Right lobe of liver (tissue), 6 donors: Measurements from ENCODE around the gene INSYN1. TPM values are rescaled to one million over a fixed set of nuclear protein-coding genes. Genes with fewer than 3 reads are reported as not detected.
A peak's percentile ranks its signal among the peaks of the same experiment; 100 is the strongest.

Experiments
- ATAC-seq, 4 donors: fragments of 200-7000 bp; cut with Tn5 transposase; one replicate each; pipeline ENCODE4 v1.9.1; 2020; ENCODE audit warnings: mild to moderate bottlenecking in 4 of 4, moderate library complexity in 4 of 4
- DNase-seq, 3 donors: peaks; one replicate each; pipeline ENCODE4 v3.0.0-alpha.2; 2020
- H3K27ac ChIP-seq, 3 donors: fragments of 200-600 bp; one replicate each; pipeline ENCODE4 v1.8.0; 2022
- H3K27me3 ChIP-seq, 2 donors: fragments of 200-600 bp; one replicate each; pipeline ENCODE4 v1.8.0; 2022
- H3K36me3 ChIP-seq, 4 donors: fragments of 200-600 bp; sonication (generic) in 1 of 4; one replicate each; pipeline versions ENCODE4 v1.5.1 to v1.8.0; 2017 to 2022; ENCODE audit warnings: control low read depth in 1 of 4
- H3K4me1 ChIP-seq, 4 donors: fragments of 200-600 bp; sonication (generic) in 1 of 4; one replicate each; pipeline versions ENCODE4 v1.5.1 to v1.8.0; 2017 to 2022; ENCODE audit warnings: control low read depth in 1 of 4
- H3K4me3 ChIP-seq, 3 donors: fragments of 200-600 bp; one replicate each; pipeline ENCODE4 v1.8.0; 2022
- H3K9me3 ChIP-seq, 4 donors: fragments of 200-600 bp; sonication (generic) in 1 of 4; one replicate each; pipeline versions ENCODE4 v1.5.1 to v1.8.0; 2017 to 2022; ENCODE audit warnings: control low read depth in 1 of 4
- CTCF ChIP-seq, 4 donors: fragments of 200-600 bp in 3 of 4; fragments of 450-650 bp in 1 of 4; IDR thresholded peaks; one replicate each; pipeline versions ENCODE4 v1.5.1 to v1.8.0; 2016 to 2022; ENCODE audit warnings: antibody characterized with exemption in 4 of 4, mild to moderate bottlenecking in 2 of 4
- POLR2A ChIP-seq: fragments of 450-650 bp; IDR thresholded peaks from one replicate; pipeline ENCODE4 v1.6.1; 2017; ENCODE audit warnings: antibody characterized with exemption, mild to moderate bottlenecking
- WGBS: methylation state at CpG from one replicate; pipeline ENCODE4 v1.1.6; 2018; ENCODE audit warnings: low coverage, low lambda C conversion rate; ENCODE audit not compliant: insufficient coverage; ENCODE audit errors: missing lambda C conversion rate; 5-methylcytosine and 5-hydroxymethylcytosine counted together
- intact Hi-C, 2 donors: fragments of 100-400 bp; cut with DNase I; formaldehyde crosslinking; loops; one replicate each; pipeline versions ENCODE4 v1.11.2 to v1.14.1; 2022
- total RNA-seq, 6 experiments: library from RNA; depleted of rRNA in 2 of 6; stranded (reverse); fragments of >200 nt in 2 of 6; fragmentation: NEBNext Ultra II Directional in 3 of 6; extraction: Animal tissue kit (Norgen Biotek cat#: 25700) in 3 of 6; gene quantifications; one replicate each; pipeline versions ENCODE4 v1.1.0 to v1.2.4, GENCODE V29; 2016 to 2023
- donor health status: DM: no; HTN: yes; CAD: no.
- donor health status: DM: no; HTN: no; CAD: no.
- donor health status: DM: no; HTN: no; CAD: no.
- donor health status: DM: no; HTN: yes; CAD: no.
- donor health status: DM: no; HTN: yes; CAD: no.

Gene INSYN1
- total RNA-seq, 6 experiments from 2014 or later = 0.25 to 0.68 (median 0.32) TPM

DNA sequence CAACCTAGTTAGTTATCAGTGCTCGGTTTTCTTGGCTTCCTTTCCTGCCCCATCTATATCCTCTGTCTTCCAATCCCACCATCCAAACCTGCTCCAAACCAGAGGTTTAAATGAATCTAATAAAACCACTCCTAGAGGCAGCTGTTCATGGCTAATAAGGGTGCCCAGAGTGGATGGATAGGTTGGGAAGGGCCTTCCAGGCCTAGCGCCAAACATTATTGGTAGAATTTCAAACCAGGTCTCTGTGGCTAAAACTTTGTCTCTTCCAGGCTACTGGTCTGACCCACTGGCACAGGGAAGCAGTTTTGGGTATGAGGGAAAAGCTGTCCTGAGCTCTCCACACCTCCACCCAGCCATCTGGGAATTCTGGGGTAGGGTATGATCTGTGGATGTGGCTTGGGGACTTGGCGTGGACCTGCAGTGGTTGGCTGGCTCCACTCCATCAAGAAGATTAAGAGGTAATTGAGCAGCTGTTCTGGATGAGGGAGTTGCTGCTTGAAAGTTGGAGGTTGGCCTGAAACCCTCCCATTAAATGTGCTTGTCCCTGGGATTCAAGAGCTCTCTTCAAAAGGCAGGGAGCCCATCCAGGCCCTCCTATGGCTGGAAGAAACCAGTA lies 29.3 kb upstream of the INSYN1 start:
- Histone ChIP-seq H3K27ac (no peak overlapping the region), H3K27me3 (no peaks in the 10 kb centered on the region), H3K4me1 (no peaks in the 10 kb centered on the region), H3K4me3 (no peak overlapping the region), H3K9me3 (no peaks in the 10 kb centered on the region), H3K36me3 (no peaks in the 10 kb centered on the region)
- TF ChIP-seq CTCF (IDR thresholded peaks at IDR 0.05) (no peak), POLR2A (no peak)
- intact Hi-C loops = no loop called here
- WGBS = 86% methylated on average over 3 of the region's 3 CpGs
- DNase-seq = no peak
- no peak for ATAC-seq

DNA sequence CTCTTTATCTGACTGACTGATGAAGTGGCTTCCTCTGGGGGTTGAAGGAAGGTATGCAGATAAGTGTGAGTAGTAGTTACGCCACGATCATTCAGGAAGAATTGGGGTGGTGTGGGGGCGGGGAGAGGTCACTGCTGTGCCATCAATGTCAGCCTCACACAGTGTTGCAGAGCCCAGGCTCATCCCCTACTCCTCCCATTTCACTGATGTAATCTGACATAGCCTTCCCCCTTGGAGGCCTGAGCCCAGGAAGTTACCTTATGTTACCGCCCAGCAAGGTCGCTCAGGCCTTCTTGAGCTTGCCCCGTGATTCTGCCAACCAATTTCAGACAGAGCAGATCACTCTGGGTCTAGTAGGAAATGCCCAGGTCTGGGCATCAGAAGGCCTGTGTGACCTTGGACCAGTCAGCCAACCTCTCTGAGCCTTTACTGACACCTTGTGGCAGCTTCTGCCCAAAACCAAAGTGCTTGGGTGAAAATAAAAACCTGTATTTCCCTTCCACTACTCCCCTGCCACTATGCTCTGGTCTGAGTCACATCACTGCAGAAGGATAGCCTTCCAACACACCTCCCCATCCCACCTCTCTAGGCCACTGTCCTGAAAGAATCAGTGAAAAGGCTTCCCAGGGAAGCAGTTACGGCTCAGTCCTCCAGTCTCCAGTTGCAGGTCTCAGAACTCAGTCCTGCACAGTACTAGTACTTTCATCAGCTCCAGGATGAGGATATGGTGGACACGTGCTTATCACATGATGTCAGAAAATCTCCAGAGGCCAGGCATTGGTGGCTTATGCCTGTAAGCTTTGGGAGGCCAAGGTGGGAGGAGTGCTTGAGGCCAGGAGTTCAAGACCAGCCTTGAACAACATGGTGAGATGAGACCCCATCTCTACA lies 28.1 kb upstream of the INSYN1 start:
- intact Hi-C loops = no loop called here
- H3K36me3 ChIP-seq = no peaks in the 10 kb centered on the region
- TF ChIP-seq POLR2A = no peak
- TF ChIP-seq CTCF (IDR thresholded peaks at IDR 0.05) = peak in 2 of 4 donors; percentile 19 to 23
- no peak for DNase-seq
- WGBS = 65% methylated on average over 4 of the region's 8 CpGs
- no peaks in the 10 kb centered on the region for H3K27me3 ChIP-seq
- ATAC-seq = peak in 1 of 4 donors; percentile 29
- H3K4me1 ChIP-seq = no peaks in the 10 kb centered on the region
- H3K27ac ChIP-seq = no peak overlapping the region
- H3K9me3 ChIP-seq = no peaks in the 10 kb centered on the region
- H3K4me3 ChIP-seq = no peak overlapping the region

DNA sequence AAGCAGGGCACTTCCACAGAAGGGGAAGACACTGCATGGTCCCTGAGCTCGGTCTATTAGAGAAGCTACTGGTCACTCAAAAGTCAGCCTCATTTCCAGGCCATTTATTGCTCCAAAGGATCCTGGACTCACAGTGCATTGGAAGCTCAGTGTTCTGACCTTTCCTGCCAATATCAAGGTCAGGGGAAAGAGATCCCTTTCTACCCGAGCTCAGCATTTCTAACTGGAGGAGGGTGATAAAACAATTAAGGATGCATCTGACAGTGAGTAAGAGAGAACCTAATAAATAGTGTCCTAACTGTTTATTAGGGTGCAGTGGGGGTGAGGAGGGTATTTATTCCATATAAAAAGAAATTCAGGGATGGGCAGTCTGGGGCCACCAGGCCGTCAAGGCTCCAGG lies 26.8 kb upstream of the INSYN1 start:
- TF ChIP-seq POLR2A (no peak), CTCF (IDR thresholded peaks at IDR 0.05) (no peak)
- Histone ChIP-seq H3K27me3 (no peaks in the 10 kb centered on the region), H3K27ac (no peak overlapping the region), H3K36me3 (no peaks in the 10 kb centered on the region), H3K4me1 (no peaks in the 10 kb centered on the region), H3K9me3 (no peaks in the 10 kb centered on the region), H3K4me3 (no peak overlapping the region)
- intact Hi-C loops = no loop called here
- no peak for DNase-seq
- no peak for ATAC-seq
- WGBS = 65% methylated on average over 2 of the region's 3 CpGs

DNA sequence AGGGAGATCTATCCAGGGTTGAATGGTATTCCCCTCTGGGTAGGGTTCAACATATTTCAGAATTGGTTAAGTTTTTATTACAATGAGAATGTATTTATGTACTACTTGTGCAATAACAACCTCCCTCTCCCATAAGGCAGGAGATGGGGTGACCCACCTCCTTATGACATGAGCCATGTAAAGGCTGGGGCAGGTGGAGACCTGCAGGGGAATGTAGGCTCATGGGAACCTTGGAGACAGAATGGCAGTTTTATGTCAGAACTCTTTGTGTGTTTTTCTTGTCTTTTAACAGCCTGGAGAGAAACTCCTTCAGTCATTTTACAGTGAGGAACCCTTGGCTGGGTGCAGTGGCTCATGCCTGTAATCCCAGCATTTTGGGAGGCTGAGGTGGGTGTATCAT lies 24.6 kb upstream of the INSYN1 start:
- no peak for DNase-seq

More for the DNA sequence above, 24.6 kb upstream of the INSYN1 start:
- Histone ChIP-seq H3K27me3 (no peaks in the 10 kb centered on the region), H3K9me3 (no peaks in the 10 kb centered on the region), H3K4me3 (no peak overlapping the region), H3K27ac (no peak overlapping the region), H3K36me3 (no peaks in the 10 kb centered on the region), H3K4me1 (no peaks in the 10 kb centered on the region)
- ATAC-seq = no peak
- intact Hi-C loops = no loop called here
- TF ChIP-seq CTCF (IDR thresholded peaks at IDR 0.05) (no peak), POLR2A (no peak)
